ENCODE data around the gene CTCF.
A peak's percentile ranks its signal among the peaks of the same experiment; 100 is the strongest.
"Not testable (repeated sequence)": the region's sequence is repeated elsewhere in the genome, so short reads cannot be mapped to it uniquely, and the experiment has no call there.

CTCF gene, protein sequence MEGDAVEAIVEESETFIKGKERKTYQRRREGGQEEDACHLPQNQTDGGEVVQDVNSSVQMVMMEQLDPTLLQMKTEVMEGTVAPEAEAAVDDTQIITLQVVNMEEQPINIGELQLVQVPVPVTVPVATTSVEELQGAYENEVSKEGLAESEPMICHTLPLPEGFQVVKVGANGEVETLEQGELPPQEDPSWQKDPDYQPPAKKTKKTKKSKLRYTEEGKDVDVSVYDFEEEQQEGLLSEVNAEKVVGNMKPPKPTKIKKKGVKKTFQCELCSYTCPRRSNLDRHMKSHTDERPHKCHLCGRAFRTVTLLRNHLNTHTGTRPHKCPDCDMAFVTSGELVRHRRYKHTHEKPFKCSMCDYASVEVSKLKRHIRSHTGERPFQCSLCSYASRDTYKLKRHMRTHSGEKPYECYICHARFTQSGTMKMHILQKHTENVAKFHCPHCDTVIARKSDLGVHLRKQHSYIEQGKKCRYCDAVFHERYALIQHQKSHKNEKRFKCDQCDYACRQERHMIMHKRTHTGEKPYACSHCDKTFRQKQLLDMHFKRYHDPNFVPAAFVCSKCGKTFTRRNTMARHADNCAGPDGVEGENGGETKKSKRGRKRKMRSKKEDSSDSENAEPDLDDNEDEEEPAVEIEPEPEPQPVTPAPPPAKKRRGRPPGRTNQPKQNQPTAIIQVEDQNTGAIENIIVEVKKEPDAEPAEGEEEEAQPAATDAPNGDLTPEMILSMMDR

DNA sequence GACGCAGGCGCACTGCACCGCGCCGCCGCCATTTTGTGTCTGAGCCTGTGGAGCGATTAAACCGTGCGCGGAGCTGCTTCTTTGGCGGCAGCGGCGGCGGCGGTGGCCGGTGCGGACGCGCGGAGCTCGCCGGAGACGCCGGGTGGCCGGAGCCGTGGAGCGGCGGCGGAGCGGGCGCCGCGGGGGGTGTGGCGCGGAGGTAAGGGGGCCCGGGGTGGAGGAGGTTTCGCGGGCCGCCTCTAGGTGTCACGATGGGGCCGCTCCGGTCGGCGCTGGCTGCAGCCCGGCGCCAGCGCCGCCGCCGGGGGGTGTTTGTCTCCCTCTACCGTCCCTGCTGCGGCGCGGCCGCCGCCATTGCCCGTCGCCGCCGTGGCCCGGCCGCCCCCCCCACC is at the start of gene CTCF:
Gene CTCF, plus strand, starts transcription at position 1 of the 392 bp plus-strand sequence. CDS start 48,307 bp downstream, outside the sequence.
- DNase-seq = peak in 41 of 42 donors; percentile 36 to 94 (median 84)
- intact Hi-C loops (cut with DNase I) = loop anchor here (2.0 to 5.0 kb wide), 2 partner anchors 35 to 98 kb away; partner anchors contain the start of genes ACD, PARD6A and RIPOR1

DNA sequence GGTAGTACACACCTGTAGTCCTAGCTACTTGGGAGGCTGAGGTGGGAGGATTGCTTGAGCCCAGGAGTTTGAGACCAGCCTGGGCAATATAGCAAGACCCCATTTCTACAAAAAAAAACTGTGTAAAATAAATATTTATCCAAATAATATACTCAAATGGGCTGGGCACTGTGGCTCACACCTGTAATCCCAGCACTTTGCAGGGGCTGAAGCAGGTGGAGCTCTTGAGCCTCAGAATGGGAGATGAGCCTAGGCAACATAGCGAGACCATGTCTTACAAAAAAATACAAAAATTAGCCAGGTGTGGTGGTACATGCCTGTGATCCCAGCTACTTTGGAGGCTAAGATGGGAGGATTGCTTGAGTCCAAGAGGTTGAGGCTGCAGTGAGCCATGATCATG is 48.4 kb upstream of the CTCF start:
- DNase-seq; intact Hi-C loops (cut with DNase I): not testable (repeated sequence)

DNA sequence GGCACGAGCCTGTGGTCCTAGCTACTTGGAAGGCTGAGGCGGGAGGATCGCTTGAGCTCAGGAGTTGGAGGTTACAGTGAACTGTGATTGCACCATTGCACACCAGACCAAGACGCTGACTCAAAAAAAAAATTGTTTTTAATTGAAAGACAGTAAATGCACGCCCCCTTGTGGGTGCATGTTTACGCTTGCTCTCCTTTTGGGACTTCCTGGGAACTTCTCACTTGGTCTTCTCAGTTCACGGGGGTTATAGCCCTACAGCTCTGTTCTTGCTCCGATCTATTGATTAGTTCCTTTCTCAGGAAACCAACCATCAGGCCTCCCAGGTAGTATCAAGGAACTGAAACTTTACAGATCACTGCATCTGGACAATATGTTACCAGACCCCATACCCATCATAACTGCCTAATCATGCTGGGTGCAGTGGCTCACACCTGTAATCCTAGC is 47.9 kb upstream of the CTCF start:
- intact Hi-C loops (cut with DNase I) = no loop called here
- DNase-seq = peak in 36 of 42 donors; percentile 22 to 85 (median 61)

DNA sequence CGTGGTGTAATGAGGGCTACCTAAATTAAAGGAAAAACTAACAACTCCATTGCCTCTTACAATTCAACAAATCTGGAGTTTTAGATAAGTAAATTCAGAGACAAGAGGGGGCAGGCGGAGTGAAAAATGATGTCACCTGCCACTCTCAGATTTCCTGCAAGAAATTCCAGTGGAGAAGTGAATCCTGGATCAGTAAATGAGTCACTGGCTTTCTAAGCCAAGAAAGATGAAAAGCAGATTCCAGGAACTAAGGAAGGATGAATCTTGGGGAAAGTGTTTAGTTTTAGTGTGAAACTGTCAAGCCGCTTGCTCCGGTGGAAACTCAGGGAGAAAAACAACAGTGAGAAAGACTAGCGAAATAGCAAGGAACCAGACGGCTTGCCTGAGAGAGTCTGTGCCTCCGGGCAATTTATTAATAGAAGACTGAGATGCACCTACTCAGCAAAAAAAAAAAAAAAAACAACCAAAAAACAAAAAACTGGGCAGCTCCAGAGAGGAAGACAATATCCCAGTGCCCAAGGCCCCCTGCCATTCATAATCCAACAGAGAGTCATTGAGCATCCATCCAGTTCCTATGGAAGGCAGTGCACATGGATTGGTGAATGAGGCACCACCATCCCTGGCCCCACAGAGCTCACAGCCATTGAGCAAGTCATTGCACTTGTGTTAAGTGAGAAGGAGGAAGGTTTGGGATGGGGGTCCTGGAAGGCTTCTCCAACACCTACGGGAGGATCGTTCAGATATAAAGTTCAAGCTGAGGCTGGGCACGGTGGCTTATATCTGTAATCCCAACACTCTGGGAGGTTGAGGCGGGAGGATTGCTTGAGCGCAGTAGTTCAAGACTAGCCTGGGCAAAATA is 45.8 kb upstream of the CTCF start:
- DNase-seq = peak in 1 of 42 donors; percentile 21
- intact Hi-C loops (cut with DNase I) = no loop called here

DNA sequence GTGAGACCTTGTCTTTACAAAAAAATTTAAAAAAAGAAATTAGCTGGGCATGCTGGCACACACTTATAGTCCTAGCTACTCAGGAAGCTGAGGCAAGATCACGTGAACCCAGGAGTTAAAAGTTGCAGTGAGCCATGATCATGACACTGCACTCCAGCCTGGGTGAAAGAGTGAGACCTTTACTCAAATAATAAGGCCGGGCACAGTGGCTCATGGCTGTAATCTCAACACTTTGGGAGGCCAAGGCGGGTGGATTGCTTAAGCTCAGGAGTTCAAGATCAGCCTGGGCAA is 45.2 kb upstream of the CTCF start:
- intact Hi-C loops (cut with DNase I) = no loop called here
- no peak for DNase-seq

DNA sequence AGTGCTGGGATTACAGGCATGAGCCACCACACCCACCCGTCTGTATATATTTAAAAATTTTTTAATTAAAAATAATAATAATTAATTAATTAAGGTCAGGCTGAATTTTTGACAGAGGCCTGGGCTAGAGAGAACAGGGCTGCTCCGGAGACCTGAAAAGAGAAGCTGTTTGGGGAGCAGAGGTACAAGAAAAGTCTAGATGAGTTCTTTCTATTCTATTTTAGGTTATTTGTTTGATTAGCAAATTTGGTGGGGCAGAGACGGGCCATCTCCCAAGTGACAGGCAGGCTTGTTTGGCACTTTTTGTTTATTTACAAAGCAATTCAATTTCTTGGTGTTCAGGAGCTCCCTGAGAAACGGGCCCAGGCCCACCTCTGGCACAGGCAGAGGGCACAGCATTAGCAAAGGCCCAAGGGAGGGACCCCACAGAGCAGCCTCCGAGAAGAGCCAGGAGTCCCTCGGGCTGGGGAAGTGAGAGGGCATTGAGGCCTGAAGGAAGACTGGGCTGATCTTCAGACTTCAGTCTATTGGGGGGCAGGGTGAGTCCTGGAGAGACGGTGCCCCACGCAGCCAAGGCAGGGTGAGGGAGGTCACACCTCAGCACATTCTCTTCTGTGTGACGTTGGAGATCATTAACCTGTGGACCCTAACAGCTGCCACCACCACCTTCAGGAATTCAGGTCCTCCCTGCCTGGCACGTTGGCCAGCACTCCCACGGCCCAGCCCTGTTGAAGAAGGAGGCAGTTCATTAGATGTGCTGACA is 44.5 kb upstream of the CTCF start:
- DNase-seq = no peak
- intact Hi-C loops (cut with DNase I) = no loop called here

DNA sequence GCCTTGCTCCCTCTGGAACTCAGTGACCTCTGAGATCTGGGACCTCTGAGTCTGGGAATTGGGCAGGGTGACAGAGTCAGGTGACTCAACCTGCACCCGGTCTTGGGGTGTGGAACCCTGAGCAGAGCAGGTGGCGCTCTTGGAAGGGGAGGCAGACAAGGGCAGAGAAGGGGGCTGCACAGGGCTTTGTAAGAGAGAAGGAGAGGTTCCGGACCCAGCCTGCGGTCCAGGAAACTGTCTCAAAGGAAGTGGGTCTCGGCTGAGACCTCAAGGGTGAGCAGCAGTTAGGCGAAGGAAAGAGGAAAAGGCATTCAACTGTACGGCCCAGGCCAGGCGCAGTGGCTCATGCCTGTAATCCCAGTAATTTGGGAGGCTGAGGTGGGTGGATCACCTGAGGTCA is 43.6 kb upstream of the CTCF start:
- intact Hi-C loops (cut with DNase I) = no loop called here
- DNase-seq = no peak

DNA sequence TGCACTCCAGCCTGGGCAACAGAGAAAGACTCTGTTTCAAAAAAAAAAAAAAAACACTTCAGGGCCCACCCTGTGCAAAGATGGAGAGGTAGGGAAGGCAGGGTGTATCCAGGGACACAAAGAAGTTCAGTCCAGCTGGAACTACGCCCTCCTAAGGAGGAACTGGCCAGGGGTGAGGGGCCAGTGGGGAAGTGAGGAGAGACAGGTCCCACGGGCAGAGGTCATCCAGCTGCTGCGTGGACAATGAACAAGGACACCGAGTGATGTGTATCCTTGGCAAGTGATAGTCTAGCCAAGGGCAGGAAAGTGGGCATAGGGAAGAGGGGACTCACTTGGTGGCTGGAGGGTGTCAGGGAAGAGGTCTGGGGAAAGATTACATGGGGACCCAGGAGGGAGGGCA is 43.1 kb upstream of the CTCF start:
- no peak for DNase-seq
- intact Hi-C loops (cut with DNase I) = no loop called here

DNA sequence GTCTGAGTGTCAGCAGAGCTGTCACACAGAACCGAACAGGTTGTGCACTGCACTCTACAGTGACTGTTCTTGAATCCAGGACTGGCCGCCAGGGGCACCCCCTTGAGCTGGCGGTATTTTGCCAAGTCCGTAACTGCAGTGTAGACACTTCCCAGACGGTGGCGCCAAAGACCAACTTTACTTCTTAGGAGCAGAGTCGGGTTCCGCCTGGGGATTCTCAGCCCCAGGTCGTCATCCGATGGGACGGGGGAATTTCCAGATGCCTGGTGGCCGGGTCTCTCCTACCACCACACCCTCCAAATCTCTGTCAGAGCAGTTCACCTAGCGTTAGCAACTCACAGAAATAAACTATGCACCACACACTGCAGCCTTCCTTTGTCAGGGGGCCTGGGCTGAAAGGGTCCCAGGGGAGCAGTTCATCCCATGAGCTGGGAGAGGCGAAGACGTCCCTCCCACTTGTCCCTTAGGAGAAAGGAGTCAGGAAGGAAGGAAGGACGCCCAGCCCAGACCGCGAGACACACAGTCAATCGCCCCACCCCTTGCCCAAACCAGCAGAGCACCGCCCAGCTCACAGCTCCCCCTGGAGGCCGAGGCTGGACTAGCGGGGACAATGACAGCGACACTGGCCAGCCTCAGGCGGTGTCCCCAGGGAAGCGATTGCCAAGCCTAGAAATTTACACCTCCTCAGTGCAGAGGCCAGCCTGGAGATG is 41.1 kb upstream of the CTCF start:
- intact Hi-C loops (cut with DNase I) = loop anchor here (5.0 kb wide), 1 partner anchor 146 kb away; the partner anchor contains the start of genes C16orf86 and ENKD1
- peak; percentile 88 to 98 (median 96) for DNase-seq

DNA sequence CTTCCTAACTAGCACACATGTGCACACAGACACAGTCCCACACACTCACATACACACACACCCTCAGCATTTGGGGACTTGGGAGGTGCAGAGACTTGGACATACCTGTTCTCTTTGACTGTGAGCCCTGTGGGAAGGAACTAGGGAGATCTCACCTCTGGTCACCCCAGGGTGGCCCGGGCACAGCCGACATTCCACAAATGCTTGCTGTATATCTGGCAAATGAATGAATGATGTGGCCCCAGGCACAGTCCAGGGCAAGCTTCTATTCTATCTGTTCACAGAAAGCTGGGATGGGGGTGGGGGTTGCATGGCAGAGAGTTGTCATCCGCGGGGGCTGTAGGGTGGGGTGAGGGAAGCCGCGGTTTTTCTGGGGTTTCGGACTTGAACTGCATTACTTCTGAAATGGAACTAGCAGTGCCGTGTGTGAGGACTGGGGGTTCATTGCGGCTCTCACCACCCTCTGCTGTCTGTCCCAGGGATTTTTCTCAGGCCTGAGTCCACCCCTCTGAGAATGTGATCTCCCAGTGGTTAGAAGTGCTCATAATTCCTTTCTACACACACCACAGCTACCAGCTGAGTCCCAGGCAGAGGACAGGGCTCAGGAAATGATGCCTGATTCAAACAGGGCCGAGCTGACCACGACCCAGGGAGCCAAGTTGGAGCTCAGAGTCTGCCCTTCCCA is 37.0 kb upstream of the CTCF start:
- intact Hi-C loops (cut with DNase I) = loop anchor here (5.0 kb wide), 1 partner anchor 37 kb away; the partner anchor contains the start of gene CTCF

DNA sequence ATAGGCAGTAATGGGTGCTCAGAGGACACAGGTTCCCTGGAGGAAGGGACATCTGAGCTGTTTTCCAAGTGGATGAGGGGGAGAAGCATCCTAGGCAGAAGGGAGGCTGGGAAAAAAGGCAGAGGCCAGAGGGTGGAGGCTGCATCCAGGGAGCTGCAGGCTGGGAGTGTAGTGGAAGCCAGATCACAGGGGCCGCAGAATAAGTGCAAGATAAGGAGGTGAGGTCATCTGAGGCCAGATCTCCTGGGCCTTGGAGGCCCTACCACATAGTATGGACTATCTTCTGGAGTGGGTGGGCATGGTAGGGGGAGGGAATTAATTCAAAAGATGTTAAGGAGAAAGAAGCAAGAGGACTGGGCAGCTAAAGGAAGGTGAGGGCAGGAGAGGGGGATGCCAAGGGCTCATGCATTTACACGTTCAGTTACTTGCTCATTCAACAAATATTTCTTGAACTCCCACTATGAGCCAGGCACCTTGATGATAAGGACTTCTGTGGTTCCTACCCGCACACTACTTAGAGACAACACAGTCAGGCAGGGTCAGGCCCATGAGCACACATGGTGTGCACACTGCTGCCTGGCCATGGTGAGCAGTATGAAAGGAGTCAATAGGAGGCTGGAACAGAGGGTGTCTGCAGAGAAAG is 36.1 kb upstream of the CTCF start:
- intact Hi-C loops (cut with DNase I) = loop anchor here (5.0 kb wide), 1 partner anchor 36 kb away; the partner anchor contains the start of gene CTCF
- DNase-seq = no peak

More for the DNA sequence above, 37.0 kb upstream of the CTCF start:
- DNase-seq = no peak

DNA sequence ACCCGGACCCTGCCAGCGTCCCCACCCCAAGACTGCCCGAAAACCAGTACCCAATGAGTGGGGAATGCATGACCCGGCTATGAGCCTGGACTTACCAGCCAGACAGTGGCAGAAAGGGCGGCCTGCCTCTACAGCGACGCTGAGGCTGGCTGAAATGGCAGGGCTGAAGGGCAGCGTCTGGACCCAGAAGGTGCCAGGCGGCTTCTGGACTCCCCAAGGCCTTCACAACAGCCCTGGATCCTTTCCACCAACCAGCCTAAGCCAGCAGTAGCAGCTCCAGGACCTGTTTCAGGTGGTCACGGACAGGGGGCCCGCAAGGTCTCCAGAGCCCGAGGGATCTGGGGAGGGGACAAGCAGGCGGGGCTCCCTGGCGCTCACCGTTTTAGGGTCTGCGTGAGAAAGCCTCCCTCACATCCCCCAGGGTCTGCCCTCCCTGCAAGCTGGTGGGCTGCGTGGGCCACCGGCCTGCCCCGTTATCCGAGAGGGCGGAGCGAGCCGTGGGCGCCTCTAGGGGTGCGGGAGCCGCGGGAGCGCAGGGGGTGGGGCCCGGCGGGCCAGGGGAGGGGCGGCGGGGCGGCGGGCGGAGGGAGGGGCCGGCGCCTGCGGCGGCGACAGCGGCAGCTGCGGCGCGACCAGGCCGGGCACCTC is 34.0 kb upstream of the CTCF start, which contains the start of gene RIPOR1:
Gene RIPOR1, plus strand, starts transcription at position 608 of the 648 bp plus-strand sequence. CDS start 9,618 bp downstream, outside the sequence.
- intact Hi-C loops (cut with DNase I) = loop anchor here (5.0 kb wide), 1 partner anchor 34 kb away; the partner anchor contains the start of gene CTCF
- peak in 39 of 42 donors; percentile 52 to 88 (median 76) for DNase-seq

DNA sequence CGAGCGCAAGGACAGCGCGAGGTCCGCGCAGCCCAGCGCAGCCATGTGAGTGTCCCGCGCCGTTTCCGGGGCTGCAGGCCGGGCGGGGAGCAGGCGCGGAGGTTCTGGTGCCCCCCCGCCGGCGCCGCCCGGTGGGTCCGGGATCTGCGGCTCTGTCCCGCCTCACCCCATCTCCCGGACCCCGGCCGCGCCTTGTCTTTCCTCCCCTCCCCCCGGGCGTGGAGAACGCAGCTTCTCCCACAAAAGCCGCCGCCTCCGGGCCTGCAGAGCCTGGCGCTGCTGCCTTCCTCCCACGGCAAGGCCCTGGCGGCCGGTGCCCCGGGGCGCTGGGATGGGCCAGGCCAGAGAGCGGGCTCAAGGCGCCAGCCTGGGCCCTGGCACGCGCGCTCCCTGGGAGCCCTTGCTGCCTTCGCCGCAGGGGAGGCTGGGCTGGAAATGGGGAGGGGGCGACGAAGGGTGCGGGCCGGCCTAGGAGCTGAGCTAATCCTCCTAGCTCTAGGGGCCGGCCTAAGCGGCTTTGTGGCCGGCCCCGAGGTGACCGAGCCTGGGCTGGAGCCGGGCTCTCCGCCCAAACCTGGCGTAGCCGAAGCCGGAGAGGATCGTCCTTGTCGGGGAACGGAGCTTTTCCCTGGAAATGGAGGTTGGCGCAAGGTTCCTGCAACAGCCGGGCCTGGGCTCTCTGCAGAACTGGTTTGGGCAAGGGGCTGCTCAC is 33.3 kb upstream of the CTCF start:
- peak in 13 of 42 donors; percentile 22 to 67 (median 51) for DNase-seq

DNA sequence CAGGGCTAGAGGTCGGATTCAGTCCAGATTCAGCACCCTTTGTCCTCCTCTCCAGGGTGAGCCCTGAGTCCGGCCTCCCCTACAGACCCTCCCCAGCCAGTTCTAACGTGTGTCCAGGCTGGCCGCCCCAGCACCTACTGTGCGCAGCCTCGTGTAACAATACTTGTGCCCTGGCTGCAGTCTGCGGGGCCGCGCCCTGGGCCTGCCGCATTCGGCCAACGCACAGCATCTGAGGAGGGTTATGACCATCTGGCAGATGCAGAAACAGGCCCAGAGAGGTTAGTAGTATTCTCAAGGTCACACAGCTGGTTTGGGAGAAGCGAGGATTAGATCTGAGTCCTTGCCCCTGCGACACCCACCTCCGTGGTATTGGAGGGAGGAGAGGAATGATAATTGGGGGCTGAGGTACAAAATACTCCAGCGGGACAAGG is 32.7 kb upstream of the CTCF start:
- intact Hi-C loops (cut with DNase I) = loop anchor here (5.0 kb wide), 1 partner anchor 33 kb away; the partner anchor contains the start of gene CTCF
- peak in 3 of 42 donors; percentile 15 to 50 (median 27) for DNase-seq

More for the DNA sequence above, 33.3 kb upstream of the CTCF start:
- intact Hi-C loops (cut with DNase I) = loop anchor here (5.0 kb wide), 1 partner anchor 33 kb away; the partner anchor contains the start of gene CTCF
